Hepatocyte (in vitro differentiated cells): ENCODE data around the gene SLC37A1.

Experiments used
- CTCF ChIP-seq: fragments of 200-600 bp; sonication (generic); IDR thresholded peaks from 2 replicates; pipeline ENCODE4 v1.5.1; 2016; ENCODE audit warnings: antibody characterized with exemption, mild to moderate bottlenecking; ENCODE audit not compliant: poor library complexity
- EZH2 ChIP-seq: fragments of 200-600 bp; sonication (generic); IDR thresholded peaks from 2 replicates; pipeline ENCODE4 v1.6.1; 2016; ENCODE audit warnings: antibody characterized with exemption, mild to moderate bottlenecking, borderline replicate concordance

GRCh38 chr21:42540396-42540795 is 26.7 kb downstream of the SLC37A1 start:
- no peak for TF ChIP-seq EZH2
- no peak for TF ChIP-seq CTCF
